Neural progenitor cell (in vitro differentiated cells): ENCODE data around the gene TRIM44. TPM values are rescaled to one million over a fixed set of nuclear protein-coding genes. Genes with fewer than 3 reads are reported as not detected.

Experiments used
- DNase-seq: peaks from one replicate; pipeline ENCODE4 v3.0.0-alpha.2; 2016; ENCODE audit warnings: low spot score
- H2AFZ ChIP-seq: fragments of 200-600 bp; sonication (generic); replicated peaks from 2 replicates; pipeline ENCODE4 v1.6.1; 2016; ENCODE audit warnings: antibody characterized with exemption
- H3F3A ChIP-seq: fragments of 200-600 bp; sonication (generic); 2 replicates; pipeline ENCODE4 v1.6.1; 2016; ENCODE audit warnings: antibody characterized with exemption, low read depth
- H3K27ac ChIP-seq: fragments of 200-600 bp; sonication (generic); 2 replicates; pipeline ENCODE4 v1.5.1; 2016; ENCODE audit warnings: mild to moderate bottlenecking
- H3K27me3 ChIP-seq: fragments of 200-600 bp; sonication (generic); 2 replicates; pipeline ENCODE4 v1.6.1; 2016; ENCODE audit warnings: mild to moderate bottlenecking, moderate library complexity
- H3K36me3 ChIP-seq: fragments of 200-600 bp; sonication (generic); 2 replicates; pipeline ENCODE4 v1.5.1; 2016
- H3K4me1 ChIP-seq: fragments of 200-600 bp; sonication (generic); 2 replicates; pipeline ENCODE4 v1.6.1; 2016; ENCODE audit warnings: mixed run types
- H3K4me2 ChIP-seq: fragments of 200-600 bp; sonication (generic); 2 replicates; pipeline ENCODE4 v1.6.1; 2016
- H3K4me3 ChIP-seq: fragments of 200-600 bp; sonication (generic); 2 replicates; pipeline ENCODE4 v1.5.1; 2016
- H3K79me2 ChIP-seq: fragments of 200-600 bp; sonication (generic); 2 replicates; pipeline ENCODE4 v1.6.1; 2016; ENCODE audit warnings: low read depth
- H3K9ac ChIP-seq: fragments of 200-600 bp; sonication (generic); 2 replicates; pipeline ENCODE4 v1.6.1; 2016
- H3K9me3 ChIP-seq: fragments of 200-600 bp; sonication (generic); 2 replicates; pipeline ENCODE4 v1.5.1; 2016; ENCODE audit warnings: low read depth
- H4K20me1 ChIP-seq: fragments of 200-600 bp; sonication (generic); 2 replicates; pipeline ENCODE4 v1.6.1; 2016; ENCODE audit warnings: low read depth
- H3K27ac Mint-ChIP-seq: 3 replicates; pipeline ENCODE4 v1.8.0; 2021; ENCODE audit warnings: mixed read lengths
- H3K27me3 Mint-ChIP-seq: 2 replicates; pipeline ENCODE4 v1.8.0; 2022; ENCODE audit warnings: low read depth, mild to moderate bottlenecking, inconsistent platforms, moderate library complexity, mixed read lengths; ENCODE audit not compliant: insufficient read depth
- H3K36me3 Mint-ChIP-seq: 3 replicates; pipeline ENCODE4 v1.8.0; 2021; ENCODE audit warnings: mixed read lengths
- H3K4me1 Mint-ChIP-seq: 3 replicates; pipeline ENCODE4 v1.8.0; 2021; ENCODE audit warnings: mixed read lengths
- H3K4me3 Mint-ChIP-seq: 3 replicates; pipeline ENCODE4 v1.8.0; 2021; ENCODE audit warnings: mild to moderate bottlenecking, moderate library complexity, mixed read lengths
- H3K9me3 Mint-ChIP-seq: 3 replicates; pipeline ENCODE4 v1.8.0; 2020; ENCODE audit warnings: mixed read lengths
- EZH2 ChIP-seq: fragments of 200-600 bp; sonication (generic); IDR thresholded peaks from 2 replicates; pipeline ENCODE4 v1.6.1; 2017; ENCODE audit warnings: antibody characterized with exemption, mild to moderate bottlenecking, moderate library complexity
- EZH2phosphoT487 ChIP-seq: fragments of 200-600 bp; sonication (generic); IDR thresholded peaks from 2 replicates; pipeline ENCODE4 v1.6.1; 2017; ENCODE audit warnings: antibody characterized with exemption
- total RNA-seq: library from RNA; depleted of rRNA; stranded (reverse); fragments of >200 nt; gene quantifications from 2 replicates; pipeline ENCODE4 v1.2.3, GENCODE V29; 2015; ENCODE audit warnings: low replicate concordance
- TF ChIP-seq, protein P1 (sequence below): fragments of 200-600 bp; sonication (generic); IDR thresholded peaks from 2 replicates; pipeline ENCODE4 v1.5.1; 2017; ENCODE audit warnings: antibody characterized with exemption, mild to moderate bottlenecking

TRIM44 gene
- total RNA-seq, 1 donor from 2014 or later = 44.1 TPM

DNA sequence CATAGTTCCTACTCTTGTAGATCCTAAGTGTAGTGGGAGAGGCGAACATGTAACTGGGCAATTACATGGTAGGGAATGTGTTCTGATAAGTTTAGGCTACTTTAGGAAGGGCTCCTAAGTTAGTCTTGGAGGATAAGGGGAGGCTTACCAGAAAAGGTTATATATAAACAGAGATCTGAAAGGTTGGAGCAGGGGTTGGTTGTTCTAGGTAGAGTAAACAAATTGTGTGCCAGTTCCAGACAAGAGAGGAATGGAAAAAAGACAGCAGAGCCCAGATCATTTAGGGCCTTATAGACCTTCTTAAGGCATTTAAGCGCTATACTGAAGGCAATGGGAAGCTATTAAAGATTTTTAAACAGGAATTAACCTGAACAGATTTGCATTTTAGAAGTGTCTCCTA is 74.4 kb downstream of the TRIM44 start:
- Mint-ChIP-seq H3K27me3 (no peaks in the 10 kb centered on the region), H3K4me3 (no peak overlapping the region), H3K36me3 (peaks cover 33% of the 10 kb centered on the region), H3K4me1 (peaks cover 10% of the 10 kb centered on the region), H3K27ac (no peak overlapping the region), H3K9me3 (no peaks in the 10 kb centered on the region)
- Histone ChIP-seq H3F3A (peaks cover 18% of the 10 kb centered on the region), H3K4me2 (no peak overlapping the region), H3K9ac (no peak overlapping the region), H3K27me3 (no peaks in the 10 kb centered on the region), H4K20me1 (no peaks in the 10 kb centered on the region), H3K27ac (no peak overlapping the region), H2AFZ (no peak overlapping the region), H3K36me3 (peaks cover 6% of the 10 kb centered on the region), H3K4me3 (no peak overlapping the region), H3K79me2 (no peaks in the 10 kb centered on the region), H3K9me3 (no peaks in the 10 kb centered on the region), H3K4me1 (no peaks in the 10 kb centered on the region)
- TF ChIP-seq, protein P1, sequence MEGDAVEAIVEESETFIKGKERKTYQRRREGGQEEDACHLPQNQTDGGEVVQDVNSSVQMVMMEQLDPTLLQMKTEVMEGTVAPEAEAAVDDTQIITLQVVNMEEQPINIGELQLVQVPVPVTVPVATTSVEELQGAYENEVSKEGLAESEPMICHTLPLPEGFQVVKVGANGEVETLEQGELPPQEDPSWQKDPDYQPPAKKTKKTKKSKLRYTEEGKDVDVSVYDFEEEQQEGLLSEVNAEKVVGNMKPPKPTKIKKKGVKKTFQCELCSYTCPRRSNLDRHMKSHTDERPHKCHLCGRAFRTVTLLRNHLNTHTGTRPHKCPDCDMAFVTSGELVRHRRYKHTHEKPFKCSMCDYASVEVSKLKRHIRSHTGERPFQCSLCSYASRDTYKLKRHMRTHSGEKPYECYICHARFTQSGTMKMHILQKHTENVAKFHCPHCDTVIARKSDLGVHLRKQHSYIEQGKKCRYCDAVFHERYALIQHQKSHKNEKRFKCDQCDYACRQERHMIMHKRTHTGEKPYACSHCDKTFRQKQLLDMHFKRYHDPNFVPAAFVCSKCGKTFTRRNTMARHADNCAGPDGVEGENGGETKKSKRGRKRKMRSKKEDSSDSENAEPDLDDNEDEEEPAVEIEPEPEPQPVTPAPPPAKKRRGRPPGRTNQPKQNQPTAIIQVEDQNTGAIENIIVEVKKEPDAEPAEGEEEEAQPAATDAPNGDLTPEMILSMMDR = no peak
- TF ChIP-seq EZH2 = no peak
- no peak for TF ChIP-seq EZH2phosphoT487
- no peak for DNase-seq

DNA sequence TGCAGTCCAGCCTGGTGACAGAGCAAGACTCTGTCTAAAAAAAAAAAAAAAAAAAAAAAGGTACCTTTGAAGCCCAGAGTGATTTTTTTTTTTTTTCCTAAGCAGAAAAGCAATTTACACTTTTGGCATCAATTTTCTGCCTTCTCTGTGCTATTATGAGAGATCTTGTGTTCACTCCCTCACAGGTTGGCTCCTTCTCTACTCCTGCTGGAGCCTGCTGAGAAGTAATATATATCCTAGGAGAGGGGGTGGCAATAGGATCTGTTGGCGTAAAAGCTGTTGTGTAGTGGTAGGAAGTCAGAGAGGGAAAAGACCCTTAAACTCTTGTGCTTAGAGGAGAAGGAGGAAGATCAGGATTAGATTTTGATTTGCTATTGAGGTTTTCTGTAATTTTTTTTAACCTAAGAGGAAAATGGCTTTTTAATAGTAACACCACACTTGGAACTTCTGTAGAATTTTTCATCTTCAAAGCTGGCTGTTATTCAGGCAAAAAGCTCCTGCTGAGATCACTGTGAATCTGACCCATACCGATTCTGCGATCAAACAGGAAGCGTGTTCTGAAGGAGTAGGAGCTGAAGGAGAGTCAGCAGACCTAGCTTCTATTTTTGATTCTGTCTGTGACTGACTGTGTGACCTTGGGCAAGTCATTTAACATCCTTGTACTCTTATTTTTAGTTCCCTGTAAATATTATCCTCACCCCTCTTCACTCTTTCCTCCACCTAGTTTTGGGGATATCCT is 77.7 kb downstream of the TRIM44 start:
- peaks cover 8% of the 10 kb centered on the region for H3K4me1 Mint-ChIP-seq
- no peak overlapping the region for H3K27ac Mint-ChIP-seq
- H3K4me3 Mint-ChIP-seq = no peak overlapping the region
- no peak overlapping the region for H2AFZ ChIP-seq
- no peaks in the 10 kb centered on the region for H3K4me1 ChIP-seq
- no peaks in the 10 kb centered on the region for H3K9me3 ChIP-seq
- peaks cover 24% of the 10 kb centered on the region for H3F3A ChIP-seq
- H3K9me3 Mint-ChIP-seq = no peaks in the 10 kb centered on the region
- H3K4me3 ChIP-seq = no peak overlapping the region
- no peak overlapping the region for H3K27ac ChIP-seq
- no peaks in the 10 kb centered on the region for H3K27me3 Mint-ChIP-seq
- no peaks in the 10 kb centered on the region for H3K79me2 ChIP-seq
- DNase-seq = no peak
- H3K36me3 ChIP-seq = peaks cover 11% of the 10 kb centered on the region
- peaks cover 22% of the 10 kb centered on the region for H3K36me3 Mint-ChIP-seq
- no peak overlapping the region for H3K9ac ChIP-seq
- TF ChIP-seq, protein P1 = no peak
- TF ChIP-seq EZH2 (no peak), EZH2phosphoT487 (no peak)
- no peak overlapping the region for H3K4me2 ChIP-seq
- no peaks in the 10 kb centered on the region for H4K20me1 ChIP-seq
- H3K27me3 ChIP-seq = no peaks in the 10 kb centered on the region

DNA sequence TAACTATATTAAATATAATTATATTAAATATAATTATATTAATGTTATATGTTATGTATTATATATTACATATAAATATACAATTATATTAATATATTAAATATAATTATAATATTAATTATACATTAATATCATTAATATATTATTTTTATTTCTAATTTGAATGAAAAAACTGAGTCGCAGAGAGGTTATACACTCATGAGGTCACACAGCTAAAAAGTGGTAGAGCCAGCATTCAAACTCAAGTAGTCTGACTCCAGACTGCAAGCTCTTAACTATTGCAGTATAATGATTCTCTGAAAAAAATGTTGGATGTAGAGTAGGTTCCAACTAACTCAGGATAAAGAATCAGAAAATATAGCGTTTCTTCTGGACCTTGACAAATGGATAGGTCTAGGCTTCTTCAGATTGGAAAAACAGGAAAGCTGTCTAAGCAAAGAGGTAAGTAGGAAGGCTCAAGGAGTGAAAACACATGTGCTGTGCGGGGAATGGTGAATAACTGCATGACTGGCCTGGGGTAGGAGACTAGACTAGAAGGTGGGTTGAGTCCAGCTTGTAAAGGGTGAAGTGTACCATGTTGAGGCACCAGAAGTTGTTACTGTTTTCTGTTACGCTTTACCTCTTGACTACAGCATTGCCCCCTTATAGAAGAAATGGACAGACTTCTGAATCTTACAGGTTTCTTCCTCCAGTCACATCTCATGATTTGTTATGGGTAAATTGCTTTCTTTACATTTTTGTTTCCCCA is 80.3 kb downstream of the TRIM44 start:
- no peak overlapping the region for H3K27ac ChIP-seq
- H3K79me2 ChIP-seq = no peaks in the 10 kb centered on the region
- H3K4me3 Mint-ChIP-seq = no peak overlapping the region

More for the DNA sequence above, 80.3 kb downstream of the TRIM44 start:
- H3K9me3 Mint-ChIP-seq = no peaks in the 10 kb centered on the region
- H3K4me1 ChIP-seq = peaks cover 10% of the 10 kb centered on the region
- no peak overlapping the region for H3K27ac Mint-ChIP-seq
- no peak overlapping the region for H3K9ac ChIP-seq
- TF ChIP-seq EZH2phosphoT487 (no peak), EZH2 (no peak)
- TF ChIP-seq, protein P1 = no peak
- no peak overlapping the region for H2AFZ ChIP-seq
- no peaks in the 10 kb centered on the region for H4K20me1 ChIP-seq
- H3K27me3 ChIP-seq = no peaks in the 10 kb centered on the region
- peaks cover 24% of the 10 kb centered on the region for H3F3A ChIP-seq
- H3K4me2 ChIP-seq = no peak overlapping the region
- H3K4me1 Mint-ChIP-seq = peaks cover 31% of the 10 kb centered on the region
- peaks cover 8% of the 10 kb centered on the region for H3K36me3 Mint-ChIP-seq
- peaks cover 5% of the 10 kb centered on the region for H3K36me3 ChIP-seq
- no peak for DNase-seq
- no peaks in the 10 kb centered on the region for H3K27me3 Mint-ChIP-seq
- H3K9me3 ChIP-seq = no peaks in the 10 kb centered on the region
- H3K4me3 ChIP-seq = no peak overlapping the region
